Tibial artery (tissue), 4 donors: ENCODE data around the gene EHD4.

ENCODE experiments used
- DNase-seq, 2 donors: peaks; one replicate each; pipeline ENCODE4 v3.0.0-alpha.2; 2019
- H3K27ac ChIP-seq, 2 donors: fragments of 200-600 bp; sonication (generic) in 1 of 2; 1 replicate in 1 of 2; 2 replicates in 1 of 2; pipeline ENCODE4 v1.5.1; 2018 to 2019; ENCODE audit warnings: mild to moderate bottlenecking in 1 of 2
- H3K27me3 ChIP-seq, 2 donors: fragments of 200-600 bp; sonication (generic) in 1 of 2; one replicate each; pipeline versions ENCODE4 v1.5.1 to v1.6.0; 2016 to 2019
- H3K36me3 ChIP-seq, 3 donors: fragments of 200-600 bp; sonication (generic) in 2 of 3; one replicate each; pipeline ENCODE4 v1.5.1; 2016 to 2019; ENCODE audit warnings: mild to moderate bottlenecking in 2 of 3
- H3K4me1 ChIP-seq, 4 donors: fragments of 200-600 bp; sonication (generic) in 2 of 4; 1 replicate in 3 of 4; 2 replicates in 1 of 4; pipeline ENCODE4 v1.5.1; 2016 to 2019
- H3K4me3 ChIP-seq, 2 donors: fragments of 200-600 bp; sonication (generic) in 1 of 2; 1 replicate in 1 of 2; 2 replicates in 1 of 2; pipeline ENCODE4 v1.5.1; 2018 to 2019; ENCODE audit warnings: mild to moderate bottlenecking in 2 of 2
- H3K9me3 ChIP-seq, 3 donors: fragments of 200-600 bp; sonication (generic) in 1 of 3; one replicate each; pipeline ENCODE4 v1.5.1; 2016 to 2019
- intact Hi-C: fragments of 100-400 bp; cut with DNase I; formaldehyde crosslinking; loops from one replicate; pipeline ENCODE4 v1.15.0; 2023; ENCODE audit warnings: low total_unique reads
- TF ChIP-seq, protein P1 (sequence below), 2 experiments: fragments of 200-600 bp in 1 of 2; fragments of 450-650 bp in 1 of 2; IDR thresholded peaks; one replicate each; pipeline ENCODE4 v1.5.1; 2017 to 2019; ENCODE audit warnings: antibody characterized with exemption in 2 of 2, mild to moderate bottlenecking in 1 of 2, moderate library complexity in 1 of 2

Gene EHD4

DNA sequence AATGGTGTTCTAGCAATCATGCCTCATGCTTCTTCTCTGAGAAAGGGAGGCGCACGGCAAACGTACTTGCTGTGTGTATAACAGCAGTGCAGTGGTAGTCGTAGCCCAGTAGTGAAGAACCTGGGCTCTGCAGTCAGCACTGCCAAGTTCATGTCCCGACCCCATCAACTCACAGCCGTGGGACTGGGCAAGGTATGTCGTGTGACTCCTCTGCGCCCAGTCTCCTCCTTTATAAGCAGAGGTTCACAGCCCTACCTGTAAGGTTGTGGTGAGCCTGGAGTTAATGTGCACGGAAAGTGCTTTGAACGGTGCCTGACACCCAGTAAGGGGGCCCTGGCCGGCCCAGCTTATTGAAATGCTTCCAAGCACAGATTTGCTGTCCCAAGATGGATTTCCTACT, 26.6 kb downstream of the EHD4 start:
- DNase-seq = no peak
- TF ChIP-seq, protein P1, sequence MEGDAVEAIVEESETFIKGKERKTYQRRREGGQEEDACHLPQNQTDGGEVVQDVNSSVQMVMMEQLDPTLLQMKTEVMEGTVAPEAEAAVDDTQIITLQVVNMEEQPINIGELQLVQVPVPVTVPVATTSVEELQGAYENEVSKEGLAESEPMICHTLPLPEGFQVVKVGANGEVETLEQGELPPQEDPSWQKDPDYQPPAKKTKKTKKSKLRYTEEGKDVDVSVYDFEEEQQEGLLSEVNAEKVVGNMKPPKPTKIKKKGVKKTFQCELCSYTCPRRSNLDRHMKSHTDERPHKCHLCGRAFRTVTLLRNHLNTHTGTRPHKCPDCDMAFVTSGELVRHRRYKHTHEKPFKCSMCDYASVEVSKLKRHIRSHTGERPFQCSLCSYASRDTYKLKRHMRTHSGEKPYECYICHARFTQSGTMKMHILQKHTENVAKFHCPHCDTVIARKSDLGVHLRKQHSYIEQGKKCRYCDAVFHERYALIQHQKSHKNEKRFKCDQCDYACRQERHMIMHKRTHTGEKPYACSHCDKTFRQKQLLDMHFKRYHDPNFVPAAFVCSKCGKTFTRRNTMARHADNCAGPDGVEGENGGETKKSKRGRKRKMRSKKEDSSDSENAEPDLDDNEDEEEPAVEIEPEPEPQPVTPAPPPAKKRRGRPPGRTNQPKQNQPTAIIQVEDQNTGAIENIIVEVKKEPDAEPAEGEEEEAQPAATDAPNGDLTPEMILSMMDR (IDR thresholded peaks at IDR 0.05) = no peak
- Histone ChIP-seq H3K27me3 (no peaks in the 10 kb centered on the region), H3K36me3 (peaks cover 0 to 15% (median 7%) of the 10 kb centered on the region in 3 donors), H3K4me3 (no peak overlapping the region), H3K4me1 (peaks cover 0 to 68% (median 46%) of the 10 kb centered on the region in 4 donors), H3K9me3 (no peaks in the 10 kb centered on the region), H3K27ac (peak overlapping the region; percentile 25 to 64)
- intact Hi-C loops = no loop called here

DNA sequence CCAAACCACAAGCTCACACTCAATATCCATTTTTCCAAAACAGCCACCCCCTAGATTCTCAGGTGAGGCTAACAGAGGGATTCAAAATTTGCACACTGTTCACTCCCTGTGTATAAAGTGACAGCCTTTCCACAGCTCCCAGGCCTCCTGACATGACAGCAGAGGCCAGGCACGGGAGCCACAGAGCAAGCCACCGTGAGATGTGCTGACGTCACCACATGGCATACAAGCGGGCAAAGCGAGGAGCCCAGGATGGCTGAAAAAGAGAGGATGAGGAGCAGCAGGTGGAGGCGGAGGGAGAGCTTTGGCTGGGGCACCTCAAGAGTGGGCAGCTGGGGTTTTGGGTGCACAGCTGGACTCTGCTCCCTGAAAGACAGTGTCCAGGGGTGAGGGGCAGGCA, 27.1 kb downstream of the EHD4 start:
- Histone ChIP-seq H3K9me3 (no peaks in the 10 kb centered on the region), H3K4me1 (peaks cover 0 to 63% (median 41%) of the 10 kb centered on the region in 4 donors), H3K36me3 (peaks cover 0 to 20% (median 10%) of the 10 kb centered on the region in 3 donors), H3K27ac (peak overlapping the region; percentile 25 to 64), H3K4me3 (no peak overlapping the region), H3K27me3 (no peaks in the 10 kb centered on the region)
- TF ChIP-seq, protein P1 (IDR thresholded peaks at IDR 0.05) = no peak
- no peak for DNase-seq
- intact Hi-C loops = no loop called here

DNA sequence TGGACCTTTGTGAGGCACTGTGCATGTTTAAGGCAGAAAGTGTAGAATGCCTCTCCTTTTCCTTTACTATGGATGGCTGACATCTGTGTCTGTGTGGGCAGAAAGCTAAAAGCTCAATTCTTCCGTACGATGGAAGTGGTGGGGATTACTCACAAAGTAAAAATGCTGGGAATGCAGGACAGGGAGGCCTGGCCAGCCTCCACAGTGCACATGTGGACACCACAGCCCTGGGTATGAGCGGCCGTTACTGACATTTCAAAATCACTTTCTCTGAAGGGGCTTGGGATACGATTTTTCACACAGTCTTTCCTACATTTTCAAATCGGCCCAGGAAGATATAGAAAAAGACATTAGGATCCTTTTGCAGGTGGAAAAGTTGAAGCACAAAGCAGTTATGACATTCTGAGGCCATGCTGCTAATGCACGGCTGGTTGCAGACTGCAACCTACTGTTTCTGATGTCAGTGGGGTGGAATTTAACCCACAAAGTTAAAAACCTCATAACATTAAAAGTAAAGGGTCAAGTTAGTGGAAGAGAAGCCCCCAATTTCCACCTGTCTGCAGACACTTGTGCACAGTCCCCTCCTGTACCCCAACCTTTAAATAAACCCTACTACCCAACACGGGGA, 27.9 kb downstream of the EHD4 start:
- peak overlapping the region; percentile 63 to 64 for H3K27ac ChIP-seq
- intact Hi-C loops = no loop called here

DNA sequence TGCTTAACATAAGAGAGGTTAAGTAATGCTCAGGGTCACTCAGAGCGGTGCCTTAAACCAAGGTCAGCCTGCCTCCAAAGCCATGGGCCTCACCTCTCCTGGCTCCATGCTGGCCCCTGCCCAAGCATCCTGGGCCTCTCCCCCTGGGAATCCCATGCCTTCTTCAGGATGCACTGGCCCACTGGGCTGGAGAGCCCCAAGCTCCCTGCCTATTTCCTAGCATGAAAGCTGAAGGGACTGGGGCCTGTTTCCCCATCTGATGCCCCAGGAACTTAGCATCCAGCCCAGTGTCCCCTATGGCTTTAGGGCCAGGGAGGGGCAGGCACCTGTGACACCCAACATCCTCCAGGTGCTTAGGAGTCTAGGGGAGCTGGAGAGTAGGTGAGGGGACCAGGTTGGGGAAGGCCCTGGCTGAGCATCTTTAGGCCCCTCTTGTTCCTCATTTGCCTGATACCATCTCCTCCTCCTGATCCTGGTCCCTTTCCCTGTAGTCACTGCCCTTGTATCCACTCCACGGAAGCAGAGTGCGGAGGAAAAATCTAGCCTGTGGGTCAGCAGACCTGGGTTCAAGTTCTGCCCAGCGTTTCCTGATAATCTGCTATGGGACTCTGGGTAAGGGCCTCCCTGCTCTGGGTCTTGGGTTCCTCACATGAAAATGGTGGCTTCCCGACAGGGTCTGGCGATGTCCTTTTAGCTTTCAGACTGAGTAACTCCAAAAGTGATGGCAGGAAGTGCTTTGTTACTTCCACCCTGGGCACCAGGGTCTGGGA, 28.6 kb downstream of the EHD4 start:
- peak overlapping the region in 1 of 2 donors; percentile 13 for H3K4me3 ChIP-seq
- peaks cover 0 to 48% (median 33%) of the 10 kb centered on the region in 4 donors for H3K4me1 ChIP-seq
- intact Hi-C loops = no loop called here
- no peaks in the 10 kb centered on the region for H3K27me3 ChIP-seq
- H3K36me3 ChIP-seq = peaks cover 0 to 24% (median 13%) of the 10 kb centered on the region in 3 donors
- H3K27ac ChIP-seq = peak overlapping the region; percentile 63 to 64
- TF ChIP-seq, protein P1 (IDR thresholded peaks at IDR 0.05) = no peak
- no peaks in the 10 kb centered on the region for H3K9me3 ChIP-seq
- DNase-seq = no peak

More for the DNA sequence above, 27.9 kb downstream of the EHD4 start:
- H3K27me3 ChIP-seq = no peaks in the 10 kb centered on the region
- no peaks in the 10 kb centered on the region for H3K9me3 ChIP-seq
- TF ChIP-seq, protein P1 (IDR thresholded peaks at IDR 0.05) = no peak
- DNase-seq = peak; percentile 61 to 80
- H3K4me3 ChIP-seq = peak overlapping the region in 1 of 2 donors; percentile 13
- H3K36me3 ChIP-seq = peaks cover 0 to 24% (median 13%) of the 10 kb centered on the region in 3 donors
- H3K4me1 ChIP-seq = peaks cover 0 to 55% (median 35%) of the 10 kb centered on the region in 4 donors

DNA sequence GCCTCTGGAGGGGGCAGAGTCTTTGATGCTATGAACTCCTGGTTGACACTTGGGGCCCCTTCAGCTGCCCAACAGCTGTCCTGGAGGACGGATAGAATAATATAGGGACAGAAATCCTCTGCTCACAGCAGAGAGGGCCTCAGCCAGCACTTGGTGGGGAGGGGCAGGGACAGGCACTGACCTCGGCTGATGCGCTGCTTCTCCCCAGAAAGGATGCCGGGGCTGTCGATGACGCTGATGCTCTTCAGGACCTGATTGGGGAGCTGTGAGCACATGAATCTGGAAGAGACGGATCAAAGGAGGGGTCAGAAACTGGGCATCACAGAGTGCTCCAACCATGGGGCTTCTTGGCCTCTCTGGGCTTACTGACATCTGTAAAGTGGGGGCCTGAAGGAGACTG, 29.5 kb downstream of the EHD4 start:
- H3K4me1 ChIP-seq = peaks cover 0 to 40% (median 27%) of the 10 kb centered on the region in 4 donors
- no peaks in the 10 kb centered on the region for H3K9me3 ChIP-seq
- H3K27ac ChIP-seq = peak overlapping the region in 1 of 2 donors; percentile 63
- peaks cover 0 to 24% (median 13%) of the 10 kb centered on the region in 3 donors for H3K36me3 ChIP-seq
- TF ChIP-seq, protein P1 (IDR thresholded peaks at IDR 0.05) = no peak
- no peak overlapping the region for H3K4me3 ChIP-seq
- DNase-seq = no peak
- no peaks in the 10 kb centered on the region for H3K27me3 ChIP-seq
- intact Hi-C loops = no loop called here
